ENCODE results near the gene PROZ. TPM values are rescaled to one million over a fixed set of nuclear protein-coding genes. Genes with fewer than 3 reads are reported as not detected.
A peak's percentile ranks its signal among the peaks of the same experiment; 100 is the strongest.

PROZ gene
- total RNA-seq, 1 donor from 2014 or later = not detected

- DNase-seq (ENCODE audit: extremely low read depth, low read depth, low spot score) = no peak
Observed at GRCh38 chr13:113176280-113176679, 17.8 kb downstream of the PROZ start.

GRCh38 chr13:113176822-113177221, 18.4 kb downstream of the PROZ start:
- DNase-seq (ENCODE audit: extremely low read depth, low read depth, low spot score) = no peak

- no peak for DNase-seq (ENCODE audit: extremely low read depth, low read depth, low spot score)
Observed at GRCh38 chr13:113178070-113178895, 19.8 kb downstream of the PROZ start.

GRCh38 chr13:113178896-113179167, 20.4 kb downstream of the PROZ start:
- no peak for DNase-seq (ENCODE audit: extremely low read depth, low read depth, low spot score)

GRCh38 chr13:113179374-113180230, 21.2 kb downstream of the PROZ start:
- DNase-seq (ENCODE audit: extremely low read depth, low read depth, low spot score) = no peak

- DNase-seq (ENCODE audit: extremely low read depth, low read depth, low spot score) = no peak
Observed at GRCh38 chr13:113182046-113182445, 23.6 kb downstream of the PROZ start.

GRCh38 chr13:113183450-113184129, 25.1 kb downstream of the PROZ start:
- no peak for DNase-seq (ENCODE audit: extremely low read depth, low read depth, low spot score)

- DNase-seq (ENCODE audit: extremely low read depth, low read depth, low spot score) = no peak
Observed at GRCh38 chr13:113184568-113185440, 26.4 kb downstream of the PROZ start.

GRCh38 chr13:113186061-113186900, 27.8 kb downstream of the PROZ start:
- no peak for DNase-seq (ENCODE audit: extremely low read depth, low read depth, low spot score)

GRCh38 chr13:113187263-113187669, 28.8 kb downstream of the PROZ start:
- DNase-seq (ENCODE audit: extremely low read depth, low read depth, low spot score) = peak; percentile 97

GRCh38 chr13:113187883-113188665, 29.6 kb downstream of the PROZ start:
- DNase-seq (ENCODE audit: extremely low read depth, low read depth, low spot score) = no peak

GRCh38 chr13:113190181-113190580, 31.7 kb downstream of the PROZ start:
- DNase-seq (ENCODE audit: extremely low read depth, low read depth, low spot score) = no peak

GRCh38 chr13:113192279-113192678, 33.8 kb downstream of the PROZ start:
- DNase-seq (ENCODE audit: extremely low read depth, low read depth, low spot score) = no peak

GRCh38 chr13:113192902-113193301, 34.5 kb downstream of the PROZ start:
- no peak for DNase-seq (ENCODE audit: extremely low read depth, low read depth, low spot score)

GRCh38 chr13:113195360-113195759, 36.9 kb downstream of the PROZ start:
- no peak for DNase-seq (ENCODE audit: extremely low read depth, low read depth, low spot score)

- DNase-seq (ENCODE audit: extremely low read depth, low read depth, low spot score) = no peak
Observed at GRCh38 chr13:113196970-113197737, 38.7 kb downstream of the PROZ start.

GRCh38 chr13:113201815-113202214, 43.4 kb downstream of the PROZ start:
- DNase-seq (ENCODE audit: extremely low read depth, low read depth, low spot score) = no peak

GRCh38 chr13:113202912-113203311, 44.5 kb downstream of the PROZ start:
- DNase-seq (ENCODE audit: extremely low read depth, low read depth, low spot score) = no peak
